HepG2 (cell line): Measurements from ENCODE around the gene KIAA1755. TPM values are rescaled to one million over a fixed set of nuclear protein-coding genes. Genes with fewer than 3 reads are reported as not detected.

Experiments used
- DNMT3B ChIP-seq: conservative IDR thresholded peaks from 2 replicates; pipeline ENCODE4 v1.6.1; 2016; ENCODE audit warnings: missing biosample characterization, control low read depth
- FOSL2 ChIP-seq: sonication (generic); formaldehyde crosslinking; IDR thresholded peaks from 2 replicates; pipeline ENCODE4 v1.4.0; 2020; ENCODE audit warnings: missing genetic modification reagents
- IRF2 ChIP-seq: IDR thresholded peaks from 2 replicates; pipeline ENCODE4 v1.6.1; 2018; ENCODE audit warnings: missing genetic modification reagents, missing compliant biosample characterization
- NFRKB ChIP-seq: fragments of 450-650 bp; IDR thresholded peaks from 2 replicates; pipeline ENCODE4 v1.6.1; 2017
- RFX5 ChIP-seq: IDR thresholded peaks from 2 replicates; pipeline ENCODE4 v1.6.1; 2011; ENCODE audit warnings: low read depth, low read length, improper control_type of control experiment
- SALL1 ChIP-seq: sonication (generic); formaldehyde crosslinking; IDR thresholded peaks from 2 replicates; pipeline ENCODE4 v1.8.0; 2022; ENCODE audit warnings: mild to moderate bottlenecking, missing genetic modification reagents
- ZBTB42 ChIP-seq: sonication (generic); formaldehyde crosslinking; IDR thresholded peaks from 2 replicates; pipeline ENCODE4 v1.5.0; 2020; ENCODE audit warnings: mild to moderate bottlenecking, missing genetic modification reagents
- ZNF468 ChIP-seq: sonication (generic); formaldehyde crosslinking; IDR thresholded peaks from 2 replicates; pipeline ENCODE4 v1.8.0; 2022; ENCODE audit warnings: mild to moderate bottlenecking, moderate library complexity, missing genetic modification reagents
- ZNF747 ChIP-seq: sonication (generic); formaldehyde crosslinking; IDR thresholded peaks from 2 replicates; pipeline ENCODE4 v1.8.1; 2023; ENCODE audit warnings: missing genetic modification reagents, mild to moderate bottlenecking, borderline replicate concordance
- ZNF883 ChIP-seq: sonication (generic); formaldehyde crosslinking; IDR thresholded peaks from 2 replicates; pipeline ENCODE4 v1.5.1; 2020; ENCODE audit warnings: mild to moderate bottlenecking, missing genetic modification reagents; ENCODE audit errors: not compliant biosample characterization
- polyA plus RNA-seq, 8 experiments: library from polyadenylated mRNA; depleted of rRNA in 3 of 8; stranded (reverse) in 7 of 8; unstranded in 1 of 8; fragments of >200 nt; fragmentation: Illumina TruSeq in 4 of 8; extraction: Trizol in 4 of 8; gene quantifications; 2 replicates each; pipeline versions ENCODE4 v1.2.1 to v1.2.3, GENCODE V29; 2011 to 2016; ENCODE audit warnings: low read depth in 4 of 8, missing spikeins in 1 of 8, mixed read lengths in 1 of 8; ENCODE audit not compliant: insufficient read depth in 1 of 8
- total RNA-seq, 5 experiments: library from RNA; depleted of rRNA; stranded (reverse); fragments of >200 nt; fragmentation: Illumina TruSeq; extraction: Trizol; gene quantifications; 2 replicates each; pipeline ENCODE4 v1.2.3, GENCODE V29; 2016; ENCODE audit warnings: low read depth in 1 of 5
- TF ChIP-seq, protein P1 (sequence below): fragments of 450-650 bp; IDR thresholded peaks from 2 replicates; pipeline ENCODE4 v1.6.1; 2017; ENCODE audit warnings: mild to moderate bottlenecking
- TF ChIP-seq, protein P2 (sequence below): sonication (generic); formaldehyde crosslinking; IDR thresholded peaks from 2 replicates; pipeline ENCODE4 v1.5.0; 2020; ENCODE audit warnings: mild to moderate bottlenecking, low read depth, missing genetic modification reagents, borderline replicate concordance
- TF ChIP-seq, protein P3 (sequence below): sonication (generic); formaldehyde crosslinking; IDR thresholded peaks from 2 replicates; pipeline ENCODE4 v1.4.0; 2020; ENCODE audit warnings: missing genetic modification reagents, borderline replicate concordance
- TF ChIP-seq, protein P4 (sequence below): sonication (generic); formaldehyde crosslinking; IDR thresholded peaks from 2 replicates; pipeline ENCODE4 v1.8.1; 2023; ENCODE audit warnings: mild to moderate bottlenecking, missing genetic modification reagents
- TF ChIP-seq, protein P5 (sequence below): sonication (generic); formaldehyde crosslinking; IDR thresholded peaks from 2 replicates; pipeline ENCODE4 v1.4.0; 2020; ENCODE audit warnings: mild to moderate bottlenecking, missing genetic modification reagents
- TF ChIP-seq, protein P6 (sequence below): sonication (generic); formaldehyde crosslinking; IDR thresholded peaks from 2 replicates; pipeline ENCODE4 v1.8.0; 2022; ENCODE audit warnings: low read depth, missing genetic modification reagents
- TF ChIP-seq, protein P7 (sequence below): sonication (generic); formaldehyde crosslinking; conservative IDR thresholded peaks from 2 replicates; pipeline ENCODE4 v1.4.0; 2020; ENCODE audit warnings: missing genetic modification reagents

Gene KIAA1755
- total and polyA plus RNA-seq, 2 of the 13 experiments (the other 11 are each of a cell fraction or from before 2014, with no cell fraction given), result 0.04 TPM; not detected in 1

DNA sequence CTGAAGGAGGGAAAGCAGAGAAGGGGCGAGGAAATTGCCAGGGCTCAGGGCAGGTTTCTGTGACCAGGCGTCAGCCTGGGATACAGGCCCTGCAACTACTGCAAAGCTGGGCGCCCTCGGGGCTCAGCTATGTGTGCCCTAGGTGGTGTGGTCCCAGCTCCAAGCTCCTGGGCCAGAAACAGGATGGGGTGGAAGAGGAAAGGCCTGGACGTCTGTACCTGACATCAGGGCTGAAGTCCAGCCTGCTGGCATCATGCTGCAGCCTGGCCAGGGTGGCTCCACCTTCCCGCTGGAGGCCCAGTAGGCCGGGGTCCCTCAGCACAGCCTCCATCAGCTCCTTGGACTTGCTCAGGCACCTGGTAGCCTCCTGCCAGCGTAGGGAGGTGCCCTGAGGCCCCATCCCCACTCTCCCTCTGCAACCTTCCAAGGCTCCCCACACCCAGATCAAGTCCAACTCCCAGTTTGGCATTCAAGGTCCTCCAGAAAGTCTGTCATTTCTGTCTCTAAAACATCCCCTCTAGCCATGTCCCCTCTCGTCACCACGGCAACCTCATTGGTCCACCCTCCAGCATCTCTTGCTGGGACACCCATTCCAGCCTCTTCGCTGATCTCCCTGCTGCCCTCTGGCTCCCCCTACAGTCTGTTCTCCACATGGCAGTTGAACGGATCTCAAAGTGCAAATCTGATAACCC, 38.2 kb downstream of the KIAA1755 start (continued):
- TF ChIP-seq, protein P1, sequence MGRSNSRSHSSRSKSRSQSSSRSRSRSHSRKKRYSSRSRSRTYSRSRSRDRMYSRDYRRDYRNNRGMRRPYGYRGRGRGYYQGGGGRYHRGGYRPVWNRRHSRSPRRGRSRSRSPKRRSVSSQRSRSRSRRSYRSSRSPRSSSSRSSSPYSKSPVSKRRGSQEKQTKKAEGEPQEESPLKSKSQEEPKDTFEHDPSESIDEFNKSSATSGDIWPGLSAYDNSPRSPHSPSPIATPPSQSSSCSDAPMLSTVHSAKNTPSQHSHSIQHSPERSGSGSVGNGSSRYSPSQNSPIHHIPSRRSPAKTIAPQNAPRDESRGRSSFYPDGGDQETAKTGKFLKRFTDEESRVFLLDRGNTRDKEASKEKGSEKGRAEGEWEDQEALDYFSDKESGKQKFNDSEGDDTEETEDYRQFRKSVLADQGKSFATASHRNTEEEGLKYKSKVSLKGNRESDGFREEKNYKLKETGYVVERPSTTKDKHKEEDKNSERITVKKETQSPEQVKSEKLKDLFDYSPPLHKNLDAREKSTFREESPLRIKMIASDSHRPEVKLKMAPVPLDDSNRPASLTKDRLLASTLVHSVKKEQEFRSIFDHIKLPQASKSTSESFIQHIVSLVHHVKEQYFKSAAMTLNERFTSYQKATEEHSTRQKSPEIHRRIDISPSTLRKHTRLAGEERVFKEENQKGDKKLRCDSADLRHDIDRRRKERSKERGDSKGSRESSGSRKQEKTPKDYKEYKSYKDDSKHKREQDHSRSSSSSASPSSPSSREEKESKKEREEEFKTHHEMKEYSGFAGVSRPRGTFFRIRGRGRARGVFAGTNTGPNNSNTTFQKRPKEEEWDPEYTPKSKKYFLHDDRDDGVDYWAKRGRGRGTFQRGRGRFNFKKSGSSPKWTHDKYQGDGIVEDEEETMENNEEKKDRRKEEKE, result no peak
- no peak for TF ChIP-seq IRF2 (CRISPR knock-in tag)
- TF ChIP-seq, protein P2, sequence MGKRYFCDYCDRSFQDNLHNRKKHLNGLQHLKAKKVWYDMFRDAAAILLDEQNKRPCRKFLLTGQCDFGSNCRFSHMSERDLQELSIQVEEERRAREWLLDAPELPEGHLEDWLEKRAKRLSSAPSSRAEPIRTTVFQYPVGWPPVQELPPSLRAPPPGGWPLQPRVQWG (CRISPR knock-in tag), result no peak
- no peak for TF ChIP-seq ZNF468 (CRISPR knock-in tag)
- TF ChIP-seq DNMT3B (CRISPR knock-in tag), result no peak
- TF ChIP-seq ZBTB42 (CRISPR knock-in tag), result no peak
- TF ChIP-seq, protein P3, sequence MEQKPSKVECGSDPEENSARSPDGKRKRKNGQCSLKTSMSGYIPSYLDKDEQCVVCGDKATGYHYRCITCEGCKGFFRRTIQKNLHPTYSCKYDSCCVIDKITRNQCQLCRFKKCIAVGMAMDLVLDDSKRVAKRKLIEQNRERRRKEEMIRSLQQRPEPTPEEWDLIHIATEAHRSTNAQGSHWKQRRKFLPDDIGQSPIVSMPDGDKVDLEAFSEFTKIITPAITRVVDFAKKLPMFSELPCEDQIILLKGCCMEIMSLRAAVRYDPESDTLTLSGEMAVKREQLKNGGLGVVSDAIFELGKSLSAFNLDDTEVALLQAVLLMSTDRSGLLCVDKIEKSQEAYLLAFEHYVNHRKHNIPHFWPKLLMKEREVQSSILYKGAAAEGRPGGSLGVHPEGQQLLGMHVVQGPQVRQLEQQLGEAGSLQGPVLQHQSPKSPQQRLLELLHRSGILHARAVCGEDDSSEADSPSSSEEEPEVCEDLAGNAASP (CRISPR knock-in tag), result 0 out of 2 replicates have a peak, but pooled peaks have one; percentile 22
- no peak for TF ChIP-seq NFRKB
- TF ChIP-seq, protein P4, sequence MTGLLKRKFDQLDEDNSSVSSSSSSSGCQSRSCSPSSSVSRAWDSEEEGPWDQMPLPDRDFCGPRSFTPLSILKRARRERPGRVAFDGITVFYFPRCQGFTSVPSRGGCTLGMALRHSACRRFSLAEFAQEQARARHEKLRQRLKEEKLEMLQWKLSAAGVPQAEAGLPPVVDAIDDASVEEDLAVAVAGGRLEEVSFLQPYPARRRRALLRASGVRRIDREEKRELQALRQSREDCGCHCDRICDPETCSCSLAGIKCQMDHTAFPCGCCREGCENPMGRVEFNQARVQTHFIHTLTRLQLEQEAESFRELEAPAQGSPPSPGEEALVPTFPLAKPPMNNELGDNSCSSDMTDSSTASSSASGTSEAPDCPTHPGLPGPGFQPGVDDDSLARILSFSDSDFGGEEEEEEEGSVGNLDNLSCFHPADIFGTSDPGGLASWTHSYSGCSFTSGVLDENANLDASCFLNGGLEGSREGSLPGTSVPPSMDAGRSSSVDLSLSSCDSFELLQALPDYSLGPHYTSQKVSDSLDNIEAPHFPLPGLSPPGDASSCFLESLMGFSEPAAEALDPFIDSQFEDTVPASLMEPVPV (CRISPR knock-in tag), result no peak
- TF ChIP-seq FOSL2 (CRISPR knock-in tag), result no peak
- TF ChIP-seq, protein P5, sequence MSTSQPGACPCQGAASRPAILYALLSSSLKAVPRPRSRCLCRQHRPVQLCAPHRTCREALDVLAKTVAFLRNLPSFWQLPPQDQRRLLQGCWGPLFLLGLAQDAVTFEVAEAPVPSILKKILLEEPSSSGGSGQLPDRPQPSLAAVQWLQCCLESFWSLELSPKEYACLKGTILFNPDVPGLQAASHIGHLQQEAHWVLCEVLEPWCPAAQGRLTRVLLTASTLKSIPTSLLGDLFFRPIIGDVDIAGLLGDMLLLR (CRISPR knock-in tag), result 0 out of 2 replicates have a peak, but pooled peaks have one; percentile 37
- no peak for TF ChIP-seq RFX5
- TF ChIP-seq ZNF747 (CRISPR knock-in tag), result no peak
- TF ChIP-seq, protein P6, sequence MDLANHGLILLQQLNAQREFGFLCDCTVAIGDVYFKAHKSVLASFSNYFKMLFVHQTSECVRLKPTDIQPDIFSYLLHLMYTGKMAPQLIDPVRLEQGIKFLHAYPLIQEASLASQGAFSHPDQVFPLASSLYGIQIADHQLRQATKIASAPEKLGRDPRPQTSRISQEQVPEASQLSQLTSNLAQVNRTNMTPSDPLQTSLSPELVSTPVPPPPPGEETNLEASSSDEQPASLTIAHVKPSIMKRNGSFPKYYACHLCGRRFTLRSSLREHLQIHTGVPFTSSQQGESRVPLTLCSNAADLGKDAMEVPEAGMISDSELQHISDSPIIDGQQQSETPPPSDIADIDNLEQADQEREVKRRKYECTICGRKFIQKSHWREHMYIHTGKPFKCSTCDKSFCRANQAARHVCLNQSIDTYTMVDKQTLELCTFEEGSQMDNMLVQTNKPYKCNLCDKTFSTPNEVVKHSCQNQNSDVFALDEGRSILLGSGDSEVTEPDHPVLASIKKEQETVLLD (CRISPR knock-in tag), result no peak
- TF ChIP-seq ZNF883 (CRISPR knock-in tag), result peak; percentile 75
- TF ChIP-seq SALL1, result no peak
- TF ChIP-seq, protein P7, sequence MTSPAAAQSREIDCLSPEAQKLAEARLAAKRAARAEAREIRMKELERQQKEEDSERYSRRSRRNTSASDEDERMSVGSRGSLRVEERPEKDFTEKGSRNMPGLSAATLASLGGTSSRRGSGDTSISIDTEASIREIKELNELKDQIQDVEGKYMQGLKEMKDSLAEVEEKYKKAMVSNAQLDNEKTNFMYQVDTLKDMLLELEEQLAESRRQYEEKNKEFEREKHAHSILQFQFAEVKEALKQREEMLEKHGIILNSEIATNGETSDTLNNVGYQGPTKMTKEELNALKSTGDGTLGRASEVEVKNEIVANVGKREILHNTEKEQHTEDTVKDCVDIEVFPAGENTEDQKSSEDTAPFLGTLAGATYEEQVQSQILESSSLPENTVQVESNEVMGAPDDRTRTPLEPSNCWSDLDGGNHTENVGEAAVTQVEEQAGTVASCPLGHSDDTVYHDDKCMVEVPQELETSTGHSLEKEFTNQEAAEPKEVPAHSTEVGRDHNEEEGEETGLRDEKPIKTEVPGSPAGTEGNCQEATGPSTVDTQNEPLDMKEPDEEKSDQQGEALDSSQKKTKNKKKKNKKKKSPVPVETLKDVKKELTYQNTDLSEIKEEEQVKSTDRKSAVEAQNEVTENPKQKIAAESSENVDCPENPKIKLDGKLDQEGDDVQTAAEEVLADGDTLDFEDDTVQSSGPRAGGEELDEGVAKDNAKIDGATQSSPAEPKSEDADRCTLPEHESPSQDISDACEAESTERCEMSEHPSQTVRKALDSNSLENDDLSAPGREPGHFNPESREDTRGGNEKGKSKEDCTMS (CRISPR knock-in tag), result no peak
